Progenitor cell of endocrine pancreas (in vitro differentiated cells): Measurements from ENCODE around the gene LYAR. TPM values are rescaled to one million over a fixed set of nuclear protein-coding genes. Genes with fewer than 3 reads are reported as not detected.

Experiments used
- DNase-seq: peaks from one replicate; pipeline ENCODE4 v3.0.0; 2021; ENCODE audit warnings: low spot score; ENCODE audit not compliant: unreplicated experiment
- H3K27ac Mint-ChIP-seq: 2 replicates; pipeline ENCODE4 v1.8.0; 2021; ENCODE audit warnings: mild to moderate bottlenecking, moderate library complexity, mixed read lengths
- H3K27me3 Mint-ChIP-seq: 2 replicates; pipeline ENCODE4 v1.8.0; 2021; ENCODE audit warnings: mixed read lengths
- H3K36me3 Mint-ChIP-seq: 2 replicates; pipeline ENCODE4 v1.8.0; 2022; ENCODE audit warnings: mixed read lengths; ENCODE audit not compliant: insufficient read depth
- H3K4me1 Mint-ChIP-seq: 2 replicates; pipeline ENCODE4 v1.8.0; 2021; ENCODE audit warnings: low read depth, mixed read lengths
- H3K4me3 Mint-ChIP-seq: 2 replicates; pipeline ENCODE4 v1.8.0; 2021; ENCODE audit warnings: low read depth, mild to moderate bottlenecking, moderate library complexity, mixed read lengths
- H3K9me3 Mint-ChIP-seq: 2 replicates; pipeline ENCODE4 v1.8.0; 2021; ENCODE audit warnings: low read depth, mixed read lengths
- total RNA-seq: library from RNA; stranded (reverse); gene quantifications from 2 replicates; pipeline ENCODE4 v1.2.1, GENCODE V29; 2021
- TF ChIP-seq, protein P1 (sequence below): fragments of 200-600 bp; sonication (generic); IDR thresholded peaks from one replicate; pipeline ENCODE4 v1.5.0; 2021; ENCODE audit warnings: antibody characterized with exemption, mild to moderate bottlenecking; ENCODE audit not compliant: unreplicated experiment

LYAR gene
- total RNA-seq, 1 donor from 2014 or later, result 18.7 TPM

DNA sequence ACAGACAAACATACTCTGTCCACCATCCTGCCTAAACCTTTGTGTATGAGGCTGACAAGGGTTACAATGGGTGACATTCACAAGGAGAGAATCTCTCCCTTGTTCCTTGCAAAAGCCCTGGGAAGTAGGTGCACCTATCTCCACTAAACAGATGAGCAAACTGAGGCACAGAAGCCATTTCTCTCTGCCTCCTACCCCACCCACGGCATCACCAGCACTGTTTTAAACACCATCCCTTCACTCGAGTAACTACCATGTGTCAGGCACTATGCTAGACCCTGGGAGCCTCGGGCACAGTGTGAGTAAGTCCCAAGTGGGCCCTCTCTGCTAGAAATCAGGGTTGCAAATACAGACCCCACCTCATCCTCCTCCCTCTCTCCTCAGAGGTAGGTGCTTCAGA is 899 bp downstream of the LYAR start:
- H3K4me1 Mint-ChIP-seq, result peaks cover 18% of the 10 kb centered on the region
- H3K4me3 Mint-ChIP-seq, result peak overlapping the region; percentile 95
- DNase-seq, result no peak
- no peak overlapping the region for H3K27ac Mint-ChIP-seq
- H3K9me3 Mint-ChIP-seq, result no peaks in the 10 kb centered on the region
- H3K36me3 Mint-ChIP-seq, result no peaks in the 10 kb centered on the region
- H3K27me3 Mint-ChIP-seq, result no peaks in the 10 kb centered on the region
- TF ChIP-seq, protein P1, sequence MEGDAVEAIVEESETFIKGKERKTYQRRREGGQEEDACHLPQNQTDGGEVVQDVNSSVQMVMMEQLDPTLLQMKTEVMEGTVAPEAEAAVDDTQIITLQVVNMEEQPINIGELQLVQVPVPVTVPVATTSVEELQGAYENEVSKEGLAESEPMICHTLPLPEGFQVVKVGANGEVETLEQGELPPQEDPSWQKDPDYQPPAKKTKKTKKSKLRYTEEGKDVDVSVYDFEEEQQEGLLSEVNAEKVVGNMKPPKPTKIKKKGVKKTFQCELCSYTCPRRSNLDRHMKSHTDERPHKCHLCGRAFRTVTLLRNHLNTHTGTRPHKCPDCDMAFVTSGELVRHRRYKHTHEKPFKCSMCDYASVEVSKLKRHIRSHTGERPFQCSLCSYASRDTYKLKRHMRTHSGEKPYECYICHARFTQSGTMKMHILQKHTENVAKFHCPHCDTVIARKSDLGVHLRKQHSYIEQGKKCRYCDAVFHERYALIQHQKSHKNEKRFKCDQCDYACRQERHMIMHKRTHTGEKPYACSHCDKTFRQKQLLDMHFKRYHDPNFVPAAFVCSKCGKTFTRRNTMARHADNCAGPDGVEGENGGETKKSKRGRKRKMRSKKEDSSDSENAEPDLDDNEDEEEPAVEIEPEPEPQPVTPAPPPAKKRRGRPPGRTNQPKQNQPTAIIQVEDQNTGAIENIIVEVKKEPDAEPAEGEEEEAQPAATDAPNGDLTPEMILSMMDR, result no peak

- peaks cover 18% of the 10 kb centered on the region for H3K4me1 Mint-ChIP-seq
These were observed 1.9 kb downstream of the LYAR start for GRCh38 chr4:4288098-4288497.

GRCh38 chr4:4284827-4285618 is 4.9 kb downstream of the LYAR start:
- H3K4me3 Mint-ChIP-seq, result no peak overlapping the region
- H3K27ac Mint-ChIP-seq, result peak overlapping the region; percentile 13
- DNase-seq, result no peak
- peaks cover 12% of the 10 kb centered on the region for H3K4me1 Mint-ChIP-seq
- no peaks in the 10 kb centered on the region for H3K27me3 Mint-ChIP-seq
- TF ChIP-seq, protein P1, result no peak
- peaks cover 13% of the 10 kb centered on the region for H3K36me3 Mint-ChIP-seq
- no peaks in the 10 kb centered on the region for H3K9me3 Mint-ChIP-seq

More at GRCh38 chr4:4288098-4288497, 1.9 kb downstream of the LYAR start:
- no peak overlapping the region for H3K27ac Mint-ChIP-seq
- H3K4me3 Mint-ChIP-seq, result peak overlapping the region; percentile 9
- no peaks in the 10 kb centered on the region for H3K9me3 Mint-ChIP-seq
- H3K27me3 Mint-ChIP-seq, result no peaks in the 10 kb centered on the region
- peaks cover 2% of the 10 kb centered on the region for H3K36me3 Mint-ChIP-seq
- no peak for DNase-seq
- TF ChIP-seq, protein P1, result no peak

- no peak for DNase-seq
- Mint-ChIP-seq H3K4me3 (no peak overlapping the region), H3K9me3 (no peaks in the 10 kb centered on the region), H3K36me3 (peaks cover 15% of the 10 kb centered on the region), H3K27me3 (no peaks in the 10 kb centered on the region), H3K27ac (no peak overlapping the region), H3K4me1 (no peaks in the 10 kb centered on the region)
- TF ChIP-seq, protein P1, result no peak
These were observed 8.2 kb downstream of the LYAR start for GRCh38 chr4:4281787-4282186.

- Mint-ChIP-seq H3K27me3 (no peaks in the 10 kb centered on the region), H3K4me3 (no peak overlapping the region), H3K36me3 (peaks cover 27% of the 10 kb centered on the region), H3K4me1 (peaks cover 4% of the 10 kb centered on the region), H3K9me3 (no peaks in the 10 kb centered on the region), H3K27ac (no peak overlapping the region)
- DNase-seq, result no peak
- TF ChIP-seq, protein P1, result no peak
These were observed 12.4 kb downstream of the LYAR start for GRCh38 chr4:4277531-4277930.
